Kidney (tissue), 14 donors: Measurements from ENCODE around the gene QSOX2. TPM values are rescaled to one million over a fixed set of nuclear protein-coding genes. Genes with fewer than 3 reads are reported as not detected.

Source experiments
- DNase-seq, 5 donors: peaks; one replicate each; pipeline ENCODE4 v3.0.0-alpha.2; 2013 to 2020
- FAIRE-seq: peaks from 2 replicates; lab custom pipeline; 2012; peaks lifted over from hg19 to GRCh38; lab: Jason Lieb, UNC
- H3K27ac ChIP-seq, 2 donors: one replicate each; pipeline ENCODE4 v1.7.0; 2013; ENCODE audit warnings: low read depth in 2 of 2, low read length in 2 of 2, inconsistent platforms in 1 of 2
- H3K27me3 ChIP-seq: one replicate; pipeline ENCODE4 v1.7.1; 2013; ENCODE audit warnings: low read length, inconsistent platforms; ENCODE audit not compliant: control insufficient read depth, insufficient read depth
- H3K36me3 ChIP-seq, 3 donors: one replicate each; pipeline versions ENCODE4 v1.7.0 to v1.7.1; 2013; ENCODE audit warnings: low read length in 3 of 3, control low read depth in 1 of 3, inconsistent platforms in 1 of 3; ENCODE audit not compliant: insufficient read depth in 3 of 3, control insufficient read depth in 2 of 3
- H3K4me1 ChIP-seq, 3 donors: one replicate each; pipeline versions ENCODE4 v1.7.0 to v1.7.1; 2013; ENCODE audit warnings: low read length in 3 of 3, inconsistent platforms in 1 of 3, low read depth in 1 of 3; ENCODE audit not compliant: control insufficient read depth in 2 of 3, insufficient read depth in 2 of 3
- H3K4me3 ChIP-seq, 3 donors: one replicate each; pipeline versions ENCODE4 v1.7.0 to v1.8.1; 2013; ENCODE audit warnings: low read length in 3 of 3, control low read depth in 1 of 3, inconsistent platforms in 1 of 3
- H3K9ac ChIP-seq, 3 donors: one replicate each; pipeline versions ENCODE4 v1.7.0 to v1.7.1; 2013; ENCODE audit warnings: low read length in 3 of 3, control low read depth in 1 of 3, inconsistent platforms in 1 of 3
- H3K9me3 ChIP-seq, 3 donors: one replicate each; pipeline versions ENCODE4 v1.7.0 to v1.7.1; 2013; ENCODE audit warnings: low read length in 3 of 3, control low read depth in 1 of 3, inconsistent platforms in 1 of 3; ENCODE audit not compliant: control insufficient read depth in 2 of 3, insufficient read depth in 1 of 3
- CTCF ChIP-seq: IDR thresholded peaks from 3 replicates; pipeline ENCODE4 v1.5.1; 2012; ENCODE audit warnings: mild to moderate bottlenecking, moderate library complexity, borderline replicate concordance; ENCODE audit not compliant: insufficient read depth; ENCODE audit errors: extremely low read depth
- intact Hi-C: fragments of 100-400 bp; cut with DNase I; formaldehyde crosslinking; loops from one replicate; pipeline ENCODE4 v1.11.1; 2022
- polyA plus RNA-seq: library from polyadenylated mRNA; stranded (reverse); fragments of 350-450 nt; fragmentation: Illumina TruSeq; extraction: RNeasy Lipid Tissue Mini Kit (QIAGEN cat#74804); gene quantifications from one replicate; pipeline ENCODE4 v1.2.3, GENCODE V29; 2014; ENCODE audit warnings: low read depth, low replicate concordance; ENCODE audit not compliant: insufficient read depth
- total RNA-seq: library from RNA; stranded (reverse); fragmentation: NEBNext Ultra II Directional; extraction: Animal tissue kit (Norgen Biotek cat#: 25700); gene quantifications from one replicate; pipeline ENCODE4 v1.2.1, GENCODE V29; 2021
- donor health status: control.
- donor health status: control.
- donor health status: control.
- donor health status: control.
- donor health status: control.
- donor health status: DM: yes; HTN: yes; CAD: no.
- donor health status: Normal renal cell carcinoma (clear cell type).

The QSOX2 gene
- total and polyA plus RNA-seq, 2 donors from 2014 or later, result 4.0 to 10.1 TPM

- DNase-seq (no peak), FAIRE-seq (no peak)
- Histone ChIP-seq H3K4me1 (no peaks in the 10 kb centered on the region), H3K4me3 (no peak overlapping the region), H3K9ac (no peak overlapping the region), H3K27me3 (no peaks in the 10 kb centered on the region), H3K36me3 (no peaks in the 10 kb centered on the region), H3K27ac (no peak overlapping the region), H3K9me3 (no peaks in the 10 kb centered on the region)
- TF ChIP-seq CTCF, result no peak
- intact Hi-C loops, result no loop called here
Observed at GRCh38 chr9:136181784-136182419, 63.7 kb downstream of the QSOX2 start.

GRCh38 chr9:136180586-136180985 lies 65.0 kb downstream of the QSOX2 start:
- H3K4me1 ChIP-seq, result no peaks in the 10 kb centered on the region
- H3K9me3 ChIP-seq, result no peaks in the 10 kb centered on the region
- no peak overlapping the region for H3K4me3 ChIP-seq
- intact Hi-C loops, result no loop called here
- no peak for TF ChIP-seq CTCF
- H3K36me3 ChIP-seq, result no peaks in the 10 kb centered on the region
- H3K27me3 ChIP-seq, result no peaks in the 10 kb centered on the region
- DNase-seq (no peak), FAIRE-seq (no peak)
- H3K27ac ChIP-seq, result no peak overlapping the region
- no peak overlapping the region for H3K9ac ChIP-seq

- Histone ChIP-seq H3K4me1 (no peaks in the 10 kb centered on the region), H3K36me3 (no peaks in the 10 kb centered on the region), H3K27me3 (no peaks in the 10 kb centered on the region), H3K9ac (no peak overlapping the region), H3K9me3 (no peaks in the 10 kb centered on the region), H3K27ac (no peak overlapping the region), H3K4me3 (no peak overlapping the region)
- FAIRE-seq, result no peak
- TF ChIP-seq CTCF, result no peak
- DNase-seq, result no peak
- intact Hi-C loops, result no loop called here
Observed at GRCh38 chr9:136179761-136180160, 65.9 kb downstream of the QSOX2 start.

GRCh38 chr9:136179101-136179616 lies 66.5 kb downstream of the QSOX2 start:
- FAIRE-seq, result no peak
- intact Hi-C loops, result no loop called here
- no peaks in the 10 kb centered on the region for H3K4me1 ChIP-seq

More at GRCh38 chr9:136179101-136179616, 66.5 kb downstream of the QSOX2 start:
- no peak overlapping the region for H3K27ac ChIP-seq
- H3K9me3 ChIP-seq, result no peaks in the 10 kb centered on the region
- TF ChIP-seq CTCF, result no peak
- no peak overlapping the region for H3K9ac ChIP-seq
- H3K27me3 ChIP-seq, result no peaks in the 10 kb centered on the region
- no peaks in the 10 kb centered on the region for H3K36me3 ChIP-seq
- H3K4me3 ChIP-seq, result no peak overlapping the region
- no peak for DNase-seq
